ENCODE results near the gene INCENP. TPM values are rescaled to one million over a fixed set of nuclear protein-coding genes. Genes with fewer than 3 reads are reported as not detected.

The INCENP gene
- polyA plus RNA-seq, 4 donors: 4.5 to 24.2 (median 12.5) TPM

DNA sequence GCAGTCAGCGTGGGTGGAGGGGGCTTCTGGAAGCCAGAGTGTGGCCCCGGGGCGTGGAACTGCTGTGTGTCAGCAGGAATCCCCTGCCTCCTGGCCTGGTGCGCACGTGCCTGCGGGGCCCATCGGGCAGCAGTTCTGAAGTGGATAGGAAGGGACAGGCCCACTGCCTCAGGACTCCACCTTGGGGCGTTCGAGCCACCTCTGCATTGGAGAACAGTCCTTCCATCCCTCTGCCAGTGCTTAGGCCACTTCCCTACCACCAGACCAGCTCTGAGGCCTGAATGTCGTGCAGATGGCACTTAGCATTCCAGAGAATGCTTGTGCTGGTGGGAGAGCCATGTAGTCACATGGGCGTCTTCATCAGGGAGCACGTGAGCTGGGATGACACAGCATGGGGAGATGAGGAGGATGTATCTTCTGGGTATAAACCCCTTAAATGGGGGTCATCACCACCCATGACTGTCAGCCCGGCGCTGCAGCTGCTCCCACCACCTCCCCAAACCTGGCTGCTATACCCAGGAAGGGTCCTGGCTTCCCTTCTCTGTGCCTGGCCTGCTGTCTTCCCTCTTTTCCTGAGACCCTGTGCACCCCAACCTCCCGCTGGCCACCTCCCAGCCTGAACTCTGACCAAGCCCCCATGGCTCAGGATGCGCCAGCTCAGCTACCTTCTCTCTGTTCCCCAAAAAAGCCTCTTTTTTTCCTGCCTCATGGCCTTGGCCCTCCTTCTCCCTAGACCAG is 9.7 kb downstream of the INCENP start:
- Histone ChIP-seq H3K27ac (ENCODE audit: low read depth in 1 of 3, low read length in 2 of 3) (no peak overlapping the region), H3K36me3 (ENCODE audit: control insufficient read depth in 3 of 3, insufficient read depth in 2 of 3, low read depth in 1 of 3, low read length in 3 of 3) (peaks cover 5 to 81% (median 10%) of the 10 kb centered on the region in 3 donors), H3K4me1 (ENCODE audit: control insufficient read depth in 3 of 3, insufficient read depth in 2 of 3, low read depth in 1 of 3, low read length in 2 of 3) (no peaks in the 10 kb centered on the region), H3K9me3 (ENCODE audit: control insufficient read depth in 2 of 2, insufficient read depth in 1 of 2, low read depth in 1 of 2, low read length in 1 of 2) (no peaks in the 10 kb centered on the region), H3K27me3 (ENCODE audit: control insufficient read depth in 3 of 3, insufficient read depth in 3 of 3, low read length in 3 of 3) (no peaks in the 10 kb centered on the region), H3K4me3 (ENCODE audit: low read depth in 1 of 3, low read length in 3 of 3) (no peak overlapping the region)
- WGBS, 3 donors: 91 to 93% (median 93%) methylated on average over 16 of the region's 16 CpGs
- FAIRE-seq (no peak), DNase-seq (no peak)

DNA sequence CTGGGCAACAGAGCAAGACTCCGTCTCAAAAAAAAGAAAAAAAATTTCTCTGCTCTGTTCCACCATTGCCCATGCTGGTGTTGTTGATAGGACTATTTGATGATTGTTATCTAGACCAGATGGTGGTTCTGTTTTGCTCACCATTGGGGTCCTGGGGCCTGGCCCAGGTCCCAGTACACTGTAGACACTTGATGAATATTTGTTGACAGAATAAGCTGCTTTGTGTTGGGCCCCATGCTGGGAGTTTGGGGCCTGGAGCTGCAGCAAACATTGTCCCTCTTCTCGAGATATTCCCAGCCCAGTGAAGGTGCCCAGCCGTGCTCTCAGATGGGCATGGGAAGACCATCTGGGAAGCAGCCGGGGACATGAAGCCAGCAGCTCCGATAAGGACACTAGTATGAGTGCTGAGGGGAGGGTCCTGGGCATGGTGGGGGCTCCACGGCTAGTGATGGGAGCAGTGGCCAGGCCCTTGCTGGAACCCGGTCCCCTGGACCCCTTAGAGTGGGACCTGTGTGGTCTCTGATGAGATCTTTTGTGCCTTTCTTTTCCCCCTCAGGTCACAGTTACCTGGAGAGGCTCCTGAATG is 13.6 kb downstream of the INCENP start:
- DNase-seq: no peak
- Histone ChIP-seq H3K4me3 (ENCODE audit: low read depth in 1 of 3, low read length in 3 of 3) (no peak overlapping the region), H3K27me3 (ENCODE audit: control insufficient read depth in 3 of 3, insufficient read depth in 3 of 3, low read length in 3 of 3) (no peaks in the 10 kb centered on the region), H3K4me1 (ENCODE audit: control insufficient read depth in 3 of 3, insufficient read depth in 2 of 3, low read depth in 1 of 3, low read length in 2 of 3) (no peaks in the 10 kb centered on the region), H3K9me3 (ENCODE audit: control insufficient read depth in 2 of 2, insufficient read depth in 1 of 2, low read depth in 1 of 2, low read length in 1 of 2) (no peaks in the 10 kb centered on the region), H3K27ac (ENCODE audit: low read depth in 1 of 3, low read length in 2 of 3) (no peak overlapping the region), H3K36me3 (ENCODE audit: control insufficient read depth in 3 of 3, insufficient read depth in 2 of 3, low read depth in 1 of 3, low read length in 3 of 3) (peaks cover 0 to 81% (median 12%) of the 10 kb centered on the region in 3 donors)
- no peak for FAIRE-seq
- 91 to 94% (median 93%) methylated on average over 7 of the region's 7 CpGs for WGBS, 3 donors

DNA sequence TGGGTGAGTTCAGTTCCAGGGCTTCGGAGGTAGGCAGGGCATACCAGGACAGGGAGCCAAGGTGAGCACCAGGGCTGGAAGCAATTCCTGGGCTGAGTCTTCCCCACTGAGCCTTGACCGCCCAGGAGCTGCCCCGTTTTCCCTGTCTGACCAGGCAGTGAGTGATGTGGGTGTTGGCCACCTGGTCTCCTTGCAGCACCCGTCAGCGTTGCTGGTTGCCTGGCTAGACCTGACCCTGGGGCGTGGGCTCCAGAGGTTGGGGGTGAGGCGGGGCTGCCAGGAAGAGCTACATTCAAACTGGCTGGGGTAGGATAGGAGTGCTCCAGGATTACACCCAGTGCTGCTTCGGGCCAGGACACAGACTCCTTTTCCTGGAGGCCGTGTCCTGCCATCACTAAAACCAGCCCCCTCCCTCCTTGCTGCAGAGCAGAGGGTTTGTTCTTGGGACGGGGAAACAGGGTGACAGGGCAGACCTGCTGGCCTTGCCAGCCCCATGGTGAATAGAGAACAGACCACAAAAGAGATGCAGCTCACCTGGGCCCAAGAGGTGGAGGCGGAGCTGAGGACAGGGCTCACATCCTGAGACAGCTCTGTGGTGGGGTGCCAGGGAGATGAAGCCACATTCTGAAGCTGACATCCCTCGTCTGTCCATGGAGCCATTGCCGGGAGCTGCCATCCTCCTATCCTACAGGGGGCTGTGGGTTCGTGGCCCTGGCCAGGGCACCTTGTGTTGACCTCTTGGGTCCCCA is 14.2 kb downstream of the INCENP start:
- Histone ChIP-seq H3K27me3 (ENCODE audit: control insufficient read depth in 3 of 3, insufficient read depth in 3 of 3, low read length in 3 of 3) (no peaks in the 10 kb centered on the region), H3K4me1 (ENCODE audit: control insufficient read depth in 3 of 3, insufficient read depth in 2 of 3, low read depth in 1 of 3, low read length in 2 of 3) (no peaks in the 10 kb centered on the region), H3K27ac (ENCODE audit: low read depth in 1 of 3, low read length in 2 of 3) (no peak overlapping the region), H3K36me3 (ENCODE audit: control insufficient read depth in 3 of 3, insufficient read depth in 2 of 3, low read depth in 1 of 3, low read length in 3 of 3) (peaks cover 0 to 83% (median 12%) of the 10 kb centered on the region in 3 donors), H3K9me3 (ENCODE audit: control insufficient read depth in 2 of 2, insufficient read depth in 1 of 2, low read depth in 1 of 2, low read length in 1 of 2) (no peaks in the 10 kb centered on the region), H3K4me3 (ENCODE audit: low read depth in 1 of 3, low read length in 3 of 3) (no peak overlapping the region)
- 93 to 94% (median 94%) methylated on average over 14 of the region's 14 CpGs for WGBS, 3 donors
- DNase-seq (no peak), FAIRE-seq (no peak)

DNA sequence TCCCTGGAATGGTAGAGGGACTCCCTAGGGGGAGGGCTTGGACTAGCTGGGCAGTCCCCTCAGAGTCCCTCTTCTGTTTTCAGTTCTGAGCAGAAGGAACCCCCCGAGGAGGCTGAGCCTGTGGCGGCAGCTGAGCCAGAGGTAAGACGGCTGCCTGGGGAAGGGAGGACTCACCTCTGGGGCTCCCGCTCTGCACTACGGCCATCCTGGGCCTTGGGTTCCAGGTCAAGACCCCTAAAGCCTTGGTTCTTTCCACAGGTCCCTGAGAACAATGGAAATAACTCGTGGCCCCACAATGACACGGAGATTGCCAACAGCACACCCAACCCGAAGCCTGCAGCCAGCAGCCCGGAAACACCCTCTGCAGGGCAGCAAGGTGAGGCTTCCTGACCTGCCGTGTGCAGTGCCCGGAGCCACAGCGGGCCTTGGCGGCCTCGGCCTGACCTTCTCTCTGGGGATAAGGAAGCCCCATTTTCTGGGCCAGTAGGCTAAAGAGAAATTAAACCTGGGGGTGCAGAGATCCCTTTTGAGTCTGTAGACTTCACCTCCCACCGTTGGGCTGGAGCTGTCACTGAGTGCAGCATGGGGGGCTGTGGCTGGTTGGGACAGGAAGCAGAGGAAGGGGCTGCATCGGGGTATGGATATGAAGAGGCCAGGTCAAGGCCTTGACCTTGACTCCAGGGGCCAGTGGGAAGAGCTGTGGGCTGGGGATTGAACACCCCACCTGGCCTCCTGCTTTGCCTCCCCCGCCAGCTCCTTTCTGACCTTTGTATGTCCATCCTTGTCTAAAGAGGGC is 15.0 kb downstream of the INCENP start:
- FAIRE-seq (no peak), DNase-seq (no peak)
- Histone ChIP-seq H3K9me3 (ENCODE audit: control insufficient read depth in 2 of 2, insufficient read depth in 1 of 2, low read depth in 1 of 2, low read length in 1 of 2) (no peaks in the 10 kb centered on the region), H3K4me3 (ENCODE audit: low read depth in 1 of 3, low read length in 3 of 3) (no peak overlapping the region), H3K4me1 (ENCODE audit: control insufficient read depth in 3 of 3, insufficient read depth in 2 of 3, low read depth in 1 of 3, low read length in 2 of 3) (no peaks in the 10 kb centered on the region), H3K27ac (ENCODE audit: low read depth in 1 of 3, low read length in 2 of 3) (no peak overlapping the region), H3K27me3 (ENCODE audit: control insufficient read depth in 3 of 3, insufficient read depth in 3 of 3, low read length in 3 of 3) (no peaks in the 10 kb centered on the region), H3K36me3 (ENCODE audit: control insufficient read depth in 3 of 3, insufficient read depth in 2 of 3, low read depth in 1 of 3, low read length in 3 of 3) (peaks cover 0 to 83% (median 12%) of the 10 kb centered on the region in 3 donors)
- 91 to 95% (median 92%) methylated on average over 15 to 17 of the region's 17 CpGs for WGBS, 3 donors

DNA sequence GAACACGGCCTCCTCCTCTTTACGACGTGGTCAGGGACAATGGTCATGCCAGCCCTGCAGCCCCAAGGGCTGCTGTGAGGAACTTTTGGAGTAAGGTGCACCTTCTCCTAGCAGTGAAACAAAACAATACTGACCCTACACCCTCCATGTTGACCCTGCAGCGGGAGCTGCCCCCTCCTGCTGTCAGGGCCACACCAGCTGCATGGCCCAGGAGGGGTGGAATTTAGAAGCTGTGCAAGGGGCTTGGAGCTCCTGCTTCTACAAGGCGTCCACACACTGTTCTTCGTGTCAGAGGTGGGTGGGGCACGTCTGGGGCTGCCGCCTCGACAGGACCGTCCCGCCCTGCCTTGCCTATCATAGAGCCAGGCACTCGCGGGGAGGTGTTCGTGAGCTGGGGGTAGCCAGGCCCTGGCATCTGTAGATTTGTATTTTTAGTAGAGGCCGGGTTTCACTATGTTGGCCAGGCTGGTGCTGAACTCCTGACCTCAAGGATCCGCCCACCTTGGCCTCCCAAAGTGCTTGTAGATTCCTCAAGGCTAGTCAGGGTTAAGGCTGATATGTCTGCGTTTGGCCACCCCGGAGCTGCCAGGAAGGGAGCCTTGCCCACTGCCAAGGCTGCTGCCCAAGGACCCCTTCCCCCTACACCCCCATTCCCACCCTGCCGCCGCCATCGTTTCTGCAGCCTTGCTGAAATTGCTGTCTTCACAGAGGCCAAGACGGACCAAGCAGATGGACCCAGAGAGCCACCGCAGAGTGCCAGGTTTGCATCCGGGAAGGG is 15.9 kb downstream of the INCENP start:
- FAIRE-seq (no peak), DNase-seq (no peak)
- H3K36me3 ChIP-seq (ENCODE audit: control insufficient read depth in 3 of 3, insufficient read depth in 2 of 3, low read depth in 1 of 3, low read length in 3 of 3): peaks cover 0 to 82% (median 12%) of the 10 kb centered on the region in 3 donors
- H3K27me3 ChIP-seq (ENCODE audit: control insufficient read depth in 3 of 3, insufficient read depth in 3 of 3, low read length in 3 of 3): no peaks in the 10 kb centered on the region
- 93 to 96% (median 95%) methylated on average over 24 of the region's 24 CpGs for WGBS, 3 donors
- no peaks in the 10 kb centered on the region for H3K9me3 ChIP-seq (ENCODE audit: control insufficient read depth in 2 of 2, insufficient read depth in 1 of 2, low read depth in 1 of 2, low read length in 1 of 2)
- no peak overlapping the region for H3K27ac ChIP-seq (ENCODE audit: low read depth in 1 of 3, low read length in 2 of 3)
- H3K4me3 ChIP-seq (ENCODE audit: low read depth in 1 of 3, low read length in 3 of 3): no peak overlapping the region
- H3K4me1 ChIP-seq (ENCODE audit: control insufficient read depth in 3 of 3, insufficient read depth in 2 of 3, low read depth in 1 of 3, low read length in 2 of 3): no peaks in the 10 kb centered on the region

DNA sequence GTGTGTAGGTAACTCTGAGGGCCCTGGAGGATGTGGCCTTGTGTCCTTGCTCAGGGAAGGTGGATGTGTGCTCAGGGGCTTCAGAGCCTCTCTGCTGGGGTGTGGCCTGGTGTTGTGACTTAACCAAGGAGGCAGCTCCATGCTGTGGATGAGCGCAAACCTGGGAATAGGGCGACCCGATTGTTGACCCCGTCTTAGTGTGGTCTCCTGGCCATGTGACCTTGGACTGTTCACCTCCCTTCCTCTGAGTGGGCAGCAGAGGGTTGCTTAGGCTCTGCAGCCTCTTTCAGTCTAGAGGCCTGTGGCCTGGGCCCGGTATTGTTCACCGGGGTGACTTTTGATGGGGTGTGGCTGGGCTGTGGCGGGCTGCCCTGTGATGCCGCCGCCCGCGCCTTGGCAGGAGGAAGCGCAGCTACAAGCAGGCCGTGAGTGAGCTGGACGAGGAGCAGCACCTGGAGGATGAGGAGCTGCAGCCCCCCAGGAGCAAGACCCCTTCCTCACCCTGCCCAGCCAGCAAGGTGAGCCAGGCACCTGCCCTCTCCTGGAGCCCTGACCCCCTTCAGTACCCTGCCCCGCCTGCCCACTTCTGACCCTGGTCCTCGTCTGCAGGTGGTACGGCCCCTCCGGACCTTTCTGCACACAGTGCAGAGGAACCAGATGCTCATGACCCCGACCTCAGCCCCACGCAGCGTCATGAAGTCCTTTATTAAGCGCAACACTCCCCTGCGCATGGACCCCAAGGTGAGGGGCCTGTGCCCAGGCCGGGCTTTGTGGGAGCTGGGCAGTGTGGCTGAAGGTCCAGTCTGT is 16.7 kb downstream of the INCENP start:
- no peak for FAIRE-seq
- Histone ChIP-seq H3K9me3 (ENCODE audit: control insufficient read depth in 2 of 2, insufficient read depth in 1 of 2, low read depth in 1 of 2, low read length in 1 of 2) (no peaks in the 10 kb centered on the region), H3K4me3 (ENCODE audit: low read depth in 1 of 3, low read length in 3 of 3) (no peak overlapping the region), H3K36me3 (ENCODE audit: control insufficient read depth in 3 of 3, insufficient read depth in 2 of 3, low read depth in 1 of 3, low read length in 3 of 3) (peaks cover 0 to 88% (median 13%) of the 10 kb centered on the region in 3 donors), H3K27me3 (ENCODE audit: control insufficient read depth in 3 of 3, insufficient read depth in 3 of 3, low read length in 3 of 3) (no peaks in the 10 kb centered on the region), H3K27ac (ENCODE audit: low read depth in 1 of 3, low read length in 2 of 3) (no peak overlapping the region), H3K4me1 (ENCODE audit: control insufficient read depth in 3 of 3, insufficient read depth in 2 of 3, low read depth in 1 of 3, low read length in 2 of 3) (no peaks in the 10 kb centered on the region)
- 94 to 97% (median 97%) methylated on average over 21 to 24 of the region's 24 CpGs for WGBS, 3 donors
- DNase-seq: no peak
